Measurements from ENCODE around the gene HOXC4.

HOXC4 gene

DNA sequence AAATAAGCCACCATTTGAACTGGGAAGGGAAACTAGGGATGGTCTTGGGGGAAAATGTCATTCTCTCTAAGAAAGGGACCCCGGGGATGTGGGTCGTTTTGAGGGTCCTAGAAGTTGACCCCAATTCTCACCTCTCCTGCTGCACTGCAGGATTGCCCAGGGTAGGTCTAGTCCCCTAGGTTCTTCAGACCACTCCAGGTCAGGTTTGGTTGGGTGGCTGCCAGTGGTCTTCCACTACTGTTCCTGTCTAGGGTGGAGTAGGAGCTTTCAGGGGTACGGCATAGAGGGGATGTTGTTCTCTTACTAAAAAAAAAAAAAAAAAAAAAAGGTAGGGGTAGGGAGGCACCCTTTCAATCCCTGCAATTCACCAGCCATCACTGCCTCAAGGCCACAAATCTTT, 37.6 kb upstream of the HOXC4 start:
- no peak for DNase-seq

GRCh38 chr12:54016478-54016964, 37.1 kb upstream of the HOXC4 start:
- no peak for DNase-seq

DNA sequence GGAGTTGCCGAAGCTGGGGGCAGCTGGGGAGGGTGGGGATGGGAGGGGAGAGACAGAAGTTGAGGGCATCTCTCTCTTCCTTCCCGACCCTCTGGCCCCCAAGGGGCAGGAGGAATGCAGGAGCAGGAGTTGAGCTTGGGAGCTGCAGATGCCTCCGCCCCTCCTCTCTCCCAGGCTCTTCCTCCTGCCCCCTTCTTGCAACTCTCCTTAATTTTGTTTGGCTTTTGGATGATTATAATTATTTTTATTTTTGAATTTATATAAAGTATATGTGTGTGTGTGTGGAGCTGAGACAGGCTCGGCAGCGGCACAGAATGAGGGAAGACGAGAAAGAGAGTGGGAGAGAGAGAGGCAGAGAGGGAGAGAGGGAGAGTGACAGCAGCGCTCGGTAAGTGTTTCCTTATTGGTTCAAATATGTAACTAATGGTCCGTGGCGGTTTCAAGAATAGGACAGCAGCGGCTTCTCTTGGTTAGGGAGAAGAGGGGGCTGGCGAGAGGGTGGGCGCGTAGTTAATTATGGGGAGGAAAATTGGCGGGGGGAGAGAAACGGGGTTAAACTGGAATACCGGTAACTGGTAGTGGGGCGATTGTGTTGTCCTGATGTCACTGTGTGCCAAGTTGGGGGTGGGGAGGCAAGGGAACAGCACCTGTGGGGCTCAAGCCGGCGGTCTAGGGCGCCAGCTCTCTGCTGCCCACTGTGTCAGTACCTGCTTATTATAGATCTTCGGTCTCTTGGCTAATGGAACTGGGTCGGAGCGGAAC, 36.4 kb upstream of the HOXC4 start:
- peak; percentile 57 for DNase-seq

DNA sequence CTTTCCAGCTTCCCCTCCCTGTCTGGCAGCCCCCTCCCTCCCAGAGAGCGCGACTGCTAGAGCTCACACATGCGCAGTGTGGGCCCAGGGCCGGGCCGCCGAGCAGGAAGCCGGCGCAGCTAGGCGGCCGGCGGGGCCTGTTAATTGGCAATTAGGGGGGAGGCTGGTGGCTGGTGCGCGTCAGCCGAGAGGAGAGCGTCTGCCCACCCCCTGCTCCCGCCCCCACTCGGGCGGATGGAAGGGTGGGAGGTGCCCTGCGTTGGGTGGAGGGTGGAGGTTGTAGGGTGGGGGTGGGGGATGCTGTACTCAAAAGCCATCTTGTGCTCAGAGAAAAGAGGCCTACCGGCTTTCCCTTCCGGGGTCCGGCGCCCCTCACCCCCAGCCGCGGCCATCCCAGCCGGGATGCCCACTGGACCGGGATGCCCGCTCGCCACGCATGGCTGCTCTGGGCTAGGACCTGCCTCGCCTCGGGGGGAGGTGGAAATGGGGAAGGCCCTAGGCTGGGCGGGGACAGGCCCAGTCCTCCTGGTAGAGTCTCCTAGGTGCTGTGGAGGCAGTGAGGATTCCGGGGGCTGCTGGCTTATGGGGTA, 35.7 kb upstream of the HOXC4 start:
- DNase-seq: peak; percentile 81

DNA sequence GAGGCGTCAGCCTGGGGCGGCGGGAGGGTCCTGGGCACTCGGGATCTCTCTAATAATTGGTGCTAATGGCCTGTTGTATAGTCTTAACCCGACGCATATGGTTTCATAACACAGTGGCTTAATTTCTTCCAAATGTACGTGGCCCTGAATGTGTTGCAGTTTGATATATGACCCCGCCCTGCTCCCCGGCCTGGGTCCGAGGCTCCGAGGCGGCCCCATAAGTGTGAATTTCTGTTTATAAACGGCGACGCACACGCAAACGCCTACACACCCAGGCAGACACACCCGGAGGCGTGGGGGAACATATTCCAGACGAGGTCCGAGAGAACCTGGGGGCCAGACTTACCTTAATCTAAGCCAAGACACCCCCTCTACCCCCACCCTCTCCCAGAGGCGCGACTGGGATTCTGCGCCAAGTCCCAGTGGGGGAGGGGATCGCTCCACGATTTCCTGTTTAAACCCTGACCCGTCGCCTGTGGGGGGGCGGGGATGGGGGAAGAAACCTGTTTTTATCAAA, 35.1 kb upstream of the HOXC4 start:
- DNase-seq: no peak

- no peak for DNase-seq
Observed at GRCh38 chr12:54019091-54019811, 34.4 kb upstream of the HOXC4 start.

DNA sequence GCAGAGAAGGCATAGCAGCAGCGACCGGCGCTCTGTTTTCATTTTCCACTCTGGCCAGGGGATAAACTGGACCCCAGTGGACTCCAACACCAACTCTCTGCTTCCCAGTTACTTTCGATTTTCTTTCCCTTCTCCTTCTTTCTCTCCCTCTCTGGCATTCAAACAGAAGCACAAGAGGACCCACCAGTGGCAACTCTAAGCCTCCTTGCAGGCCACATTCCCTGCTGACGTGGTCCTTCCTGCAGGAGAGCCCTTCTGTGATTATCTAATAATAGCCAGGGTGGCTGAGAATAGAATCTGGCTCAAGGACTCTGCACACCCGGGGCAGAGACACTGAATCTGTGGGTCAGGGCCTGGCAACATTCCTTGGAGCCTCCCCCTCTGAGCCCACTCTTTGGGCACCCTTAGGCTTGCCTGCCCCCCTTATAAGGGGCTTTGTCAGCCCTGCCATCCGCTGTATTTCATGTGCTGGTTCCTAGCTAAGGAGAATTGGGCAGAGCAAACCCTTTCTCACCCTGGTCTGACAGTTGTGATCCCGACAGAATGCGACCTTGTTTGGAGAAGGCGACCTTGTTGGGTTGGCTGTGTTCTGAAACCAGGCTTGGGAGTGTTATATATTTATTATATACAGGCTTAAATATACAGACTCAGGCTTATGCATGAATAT, 33.6 kb upstream of the HOXC4 start:
- DNase-seq: no peak

DNA sequence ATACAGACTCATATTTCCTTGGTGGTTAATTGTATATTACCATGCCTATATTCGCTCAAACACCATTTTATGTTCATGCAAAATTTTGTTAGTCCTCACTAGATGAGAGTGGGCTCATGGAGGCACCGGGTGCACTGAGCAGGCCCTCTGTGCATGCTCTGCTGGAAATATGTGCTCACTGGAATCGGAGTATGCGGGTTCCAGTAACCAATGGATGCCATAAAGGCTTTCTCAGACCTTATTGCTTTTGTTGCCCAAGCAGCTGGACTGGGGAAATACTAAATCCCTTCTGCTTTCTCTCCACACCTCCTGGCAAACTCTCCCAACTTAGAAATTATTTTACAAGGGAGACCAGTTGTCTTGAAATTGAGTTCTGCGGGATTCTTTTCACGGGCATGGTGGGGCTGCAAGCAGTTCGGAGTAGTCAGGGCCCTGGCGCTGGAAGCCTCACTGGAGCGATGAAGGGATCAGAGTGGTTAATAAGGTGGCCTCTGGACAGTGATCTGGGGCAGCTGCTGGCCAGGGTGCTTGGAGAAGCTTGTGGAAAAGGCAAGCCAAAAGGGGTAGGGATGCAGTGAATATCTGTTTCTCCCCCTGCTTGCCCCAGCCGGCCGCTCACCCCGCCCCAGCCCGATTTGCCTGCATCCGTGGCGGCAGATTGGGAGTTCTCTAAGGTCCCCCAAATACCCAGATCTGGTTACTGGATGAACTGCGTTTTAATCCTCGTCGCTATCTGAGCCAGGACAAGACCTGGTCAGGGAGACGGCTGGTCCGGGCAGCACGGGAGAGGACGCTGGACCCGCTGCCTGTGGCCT, 32.8 kb upstream of the HOXC4 start:
- no peak for DNase-seq

DNA sequence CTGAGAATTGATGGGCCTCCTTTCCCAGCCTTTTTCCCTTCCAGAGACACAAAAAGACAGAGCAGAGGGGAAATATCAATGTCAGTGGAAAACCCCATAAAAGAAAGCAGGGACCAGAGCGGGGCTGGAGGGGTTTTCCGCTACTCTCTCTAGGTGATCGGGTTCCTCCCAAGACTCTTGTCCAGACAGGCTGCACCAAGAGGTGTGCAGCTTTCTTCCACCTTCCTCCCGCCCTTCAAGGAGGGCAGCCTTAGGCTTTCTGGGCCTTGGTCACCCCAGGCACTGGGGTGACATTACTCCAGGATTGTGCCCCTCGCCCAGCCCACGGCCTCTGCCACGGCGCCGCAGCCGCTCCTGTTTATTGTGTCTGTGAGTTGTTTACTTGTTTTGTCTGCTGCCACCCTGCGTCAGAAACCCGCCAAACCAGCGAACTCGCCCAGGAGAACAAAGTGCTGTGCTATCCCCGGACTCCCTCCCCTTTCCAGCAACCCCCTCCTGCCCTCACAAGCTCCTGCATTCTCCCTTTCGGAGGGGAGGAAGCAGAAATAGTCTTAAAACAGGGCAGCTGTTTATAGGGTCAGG, 32.1 kb upstream of the HOXC4 start:
- no peak for DNase-seq

DNA sequence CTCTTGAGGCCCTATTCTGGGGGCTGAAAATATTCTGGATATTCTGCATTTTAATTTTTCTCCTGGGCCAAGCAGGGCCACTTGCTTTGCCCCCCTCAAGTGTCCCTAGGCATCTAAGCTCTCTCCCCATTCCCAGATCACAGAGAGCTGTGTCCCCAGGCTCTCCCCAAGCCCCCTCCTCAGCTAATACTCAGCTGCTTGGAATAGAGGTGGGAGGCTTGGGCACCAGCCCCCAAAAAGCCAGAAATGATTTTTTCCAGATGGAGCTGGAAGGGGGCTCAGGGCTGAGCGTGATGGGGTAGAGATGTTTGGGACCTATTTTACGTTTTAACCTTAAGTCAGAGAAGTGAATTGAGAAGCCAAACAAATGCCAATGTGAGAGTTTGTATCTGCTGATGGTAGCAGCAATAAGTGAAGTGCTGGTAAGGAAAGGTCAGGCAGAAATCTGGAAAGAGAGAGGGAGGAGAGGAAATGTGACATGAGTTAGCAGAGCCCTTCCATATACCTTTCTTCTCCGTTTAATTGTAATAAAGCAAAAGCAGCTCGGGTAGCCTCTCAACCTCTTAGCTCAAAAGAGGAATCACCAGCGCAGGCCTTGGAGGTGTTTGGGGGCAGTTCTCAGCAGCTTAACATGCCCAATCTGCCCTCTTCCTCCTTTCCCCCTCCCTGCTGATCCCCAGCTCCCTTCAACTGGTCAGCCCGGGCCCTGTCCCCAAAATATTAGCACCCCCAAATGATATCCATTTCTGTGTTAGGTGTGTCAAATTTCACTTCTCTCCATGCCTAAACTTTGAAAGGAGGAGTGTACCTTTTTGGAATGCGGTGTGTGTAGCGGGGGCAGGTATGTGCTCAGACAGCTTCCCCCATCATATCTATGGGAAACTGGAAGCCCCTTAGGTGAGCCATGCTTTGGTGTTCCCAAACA, 30.4 kb upstream of the HOXC4 start:
- no peak for DNase-seq

DNA sequence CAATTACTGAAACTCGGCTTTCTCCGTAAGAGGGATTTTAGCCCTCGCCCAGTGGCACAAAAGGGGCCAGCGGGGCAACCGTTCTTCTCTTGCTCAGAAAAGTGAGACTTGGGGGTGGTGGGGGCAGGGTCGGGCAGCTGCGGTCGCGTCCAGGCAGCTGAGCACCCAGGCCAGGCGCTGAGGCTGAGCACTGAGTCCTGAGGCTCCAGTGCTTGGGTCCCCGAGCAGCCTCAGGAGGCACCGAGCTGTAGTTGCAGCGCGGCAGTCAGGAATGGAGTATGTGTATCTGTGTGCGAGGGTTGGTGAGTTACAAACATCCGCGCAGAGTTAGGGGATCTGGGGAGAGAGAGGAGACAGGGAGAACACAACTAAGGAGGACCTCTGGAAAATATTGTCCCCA, 29.5 kb upstream of the HOXC4 start:
- no peak for DNase-seq

- DNase-seq: no peak
Observed at GRCh38 chr12:54024581-54025305, 28.9 kb upstream of the HOXC4 start.

GRCh38 chr12:54025499-54026405, 27.9 kb upstream of the HOXC4 start:
- DNase-seq: no peak

DNA sequence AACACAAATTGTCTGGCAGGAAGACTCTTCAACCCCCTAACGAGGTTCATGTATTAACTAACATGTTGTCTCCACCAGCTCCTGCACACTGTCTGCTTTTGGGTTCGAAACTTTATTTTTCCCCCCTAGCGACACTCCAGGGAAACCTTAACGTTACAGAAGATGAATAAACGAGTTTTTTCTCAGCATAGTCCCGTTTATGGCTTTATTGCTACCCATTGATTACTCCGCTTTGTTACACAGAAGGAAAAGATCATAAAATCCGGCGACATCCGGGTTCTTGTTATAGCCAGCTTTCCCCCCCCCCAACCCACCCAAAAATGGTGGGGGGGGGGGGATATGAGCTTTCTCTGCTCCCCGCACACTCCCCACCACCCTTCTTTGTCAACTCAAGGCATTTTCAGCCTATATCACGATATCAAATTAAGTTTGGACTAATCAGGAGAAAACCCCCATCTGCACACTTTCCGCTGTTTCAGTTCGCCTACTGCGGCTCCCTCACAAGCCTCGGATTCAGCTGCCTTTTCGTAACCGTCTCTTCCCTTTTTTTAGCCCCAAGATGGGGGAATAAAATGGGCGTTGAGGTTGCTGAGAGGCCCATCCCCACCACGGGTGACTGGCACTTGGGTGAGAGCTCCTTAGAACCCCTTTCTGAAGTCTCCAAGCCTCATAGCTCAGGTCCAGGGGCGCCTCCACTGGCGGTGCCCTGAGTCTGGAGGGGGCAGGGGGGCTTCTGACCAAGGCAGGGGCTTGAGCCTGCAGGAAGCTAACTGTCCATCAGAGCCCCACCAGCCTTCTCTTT, 26.8 kb upstream of the HOXC4 start:
- no peak for DNase-seq

- no peak for DNase-seq
Observed at GRCh38 chr12:54027442-54027786, 26.2 kb upstream of the HOXC4 start.

- no peak for DNase-seq
Observed at GRCh38 chr12:54028314-54029201, 25.1 kb upstream of the HOXC4 start, which contains the start of gene HOXC6. Gene HOXC6, plus strand, starts transcription at chr12:54028440. Its CDS starts 82 bp downstream, at chr12:54028522.

Measured in NK-92 treated with Interleukin-12 subunit alpha and Interleukin-12 subunit beta, amount 100 ng/mL, for 24 hours (cell line).